ENCODE data around the gene PKP1.

Gene PKP1

DNA sequence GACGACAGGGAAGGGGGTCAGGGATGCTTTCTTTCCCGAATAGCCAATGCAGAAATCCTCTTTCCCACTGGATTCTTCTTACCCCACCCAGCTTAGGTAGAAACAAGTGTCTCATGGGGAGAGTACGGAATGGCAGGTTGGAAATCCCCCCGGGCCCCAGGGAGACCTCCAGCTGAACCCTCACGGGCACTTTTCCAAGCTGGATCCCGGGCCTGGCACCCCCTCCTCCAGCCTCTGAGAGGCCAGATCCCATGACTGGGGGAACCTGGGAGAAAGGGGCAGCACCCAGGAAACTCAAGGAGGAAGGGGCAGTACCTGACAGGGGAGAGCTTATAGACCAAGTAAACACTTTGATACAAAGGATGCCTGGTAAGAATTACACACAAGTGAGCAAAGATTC, 1.3 kb downstream of the PKP1 start:
- DNase-seq, result no peak

DNA sequence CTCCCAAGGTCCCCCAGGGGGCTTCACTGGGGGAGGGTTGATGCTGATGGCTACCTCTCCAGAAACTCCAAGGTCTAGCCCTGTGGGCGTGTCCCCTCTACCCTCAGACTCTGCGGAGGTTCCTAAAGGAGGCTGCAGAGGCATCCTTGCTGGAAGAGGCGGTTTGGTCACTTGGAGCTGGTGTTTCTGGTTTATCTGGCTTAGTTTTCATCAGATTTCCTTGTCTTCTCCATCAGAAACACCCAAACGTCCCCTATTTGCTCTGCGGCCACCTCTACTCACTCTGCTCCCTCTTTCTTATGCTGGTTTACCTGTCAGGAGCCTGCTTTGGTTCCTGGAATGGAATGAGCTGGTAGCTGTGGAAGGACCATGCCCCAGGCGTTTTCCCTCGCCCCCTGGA, 2.5 kb downstream of the PKP1 start:
- DNase-seq, result no peak

DNA sequence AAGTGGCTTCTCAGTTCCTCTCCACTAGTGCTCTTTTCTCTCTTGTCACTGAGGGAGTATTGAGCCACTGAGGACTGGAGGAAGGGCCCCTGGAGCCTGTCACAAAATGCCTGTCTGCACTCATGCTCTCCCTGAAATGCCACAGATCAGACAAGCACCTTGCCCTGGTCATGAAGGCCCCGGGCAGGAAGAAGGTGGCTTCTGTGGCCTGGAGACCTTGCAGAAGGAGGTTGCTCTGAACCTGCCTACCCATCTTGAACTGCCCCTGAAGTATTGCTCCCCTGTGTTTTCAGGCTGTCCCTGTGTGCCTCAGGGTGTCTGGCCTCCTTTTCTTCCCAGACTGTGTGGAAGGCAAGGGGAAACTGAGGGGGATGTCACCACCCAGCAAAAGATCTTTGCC, 3.1 kb downstream of the PKP1 start:
- no peak for DNase-seq

DNA sequence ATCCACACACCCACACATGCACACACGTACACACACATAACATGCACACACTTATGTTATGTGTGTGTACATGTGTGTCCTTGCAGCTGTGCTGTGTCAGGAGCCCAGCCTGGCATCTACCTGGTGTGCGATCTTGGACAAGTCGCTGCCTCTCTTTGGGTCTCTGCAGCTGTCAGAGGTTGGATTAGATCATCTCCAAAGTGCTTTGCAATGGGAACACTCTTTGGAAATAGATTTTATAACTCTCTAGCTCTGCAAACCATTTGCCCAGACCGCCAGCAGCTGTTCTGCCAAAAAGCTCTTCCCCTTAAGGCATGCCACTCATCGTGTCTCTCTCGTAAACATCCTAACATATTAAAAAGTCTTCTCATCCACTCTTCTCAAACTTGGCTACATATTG, 4.7 kb downstream of the PKP1 start:
- DNase-seq, result no peak

DNA sequence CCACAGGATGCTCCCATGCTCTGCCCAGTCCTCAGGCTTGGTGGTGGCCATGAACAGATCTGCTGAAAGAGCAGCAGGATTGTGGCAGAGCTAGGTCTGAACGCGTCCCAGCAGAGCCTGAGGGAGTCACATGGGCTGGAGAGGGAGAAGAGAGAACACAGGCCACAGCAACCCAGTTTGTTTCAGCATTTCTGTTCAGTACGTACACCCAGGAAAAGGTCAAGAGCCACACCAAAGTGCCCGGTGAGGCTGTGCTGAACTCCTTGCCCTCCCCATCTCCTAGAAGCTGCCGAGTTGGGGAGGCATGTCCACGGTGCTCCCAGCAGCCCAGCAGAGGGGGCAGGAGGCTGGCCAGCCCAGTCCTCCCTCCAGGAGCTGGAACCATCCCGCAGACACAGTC, 5.5 kb downstream of the PKP1 start:
- no peak for DNase-seq

- no peak for DNase-seq
Measured at GRCh38 chr1:201290551-201290950, 7.2 kb downstream of the PKP1 start.

DNA sequence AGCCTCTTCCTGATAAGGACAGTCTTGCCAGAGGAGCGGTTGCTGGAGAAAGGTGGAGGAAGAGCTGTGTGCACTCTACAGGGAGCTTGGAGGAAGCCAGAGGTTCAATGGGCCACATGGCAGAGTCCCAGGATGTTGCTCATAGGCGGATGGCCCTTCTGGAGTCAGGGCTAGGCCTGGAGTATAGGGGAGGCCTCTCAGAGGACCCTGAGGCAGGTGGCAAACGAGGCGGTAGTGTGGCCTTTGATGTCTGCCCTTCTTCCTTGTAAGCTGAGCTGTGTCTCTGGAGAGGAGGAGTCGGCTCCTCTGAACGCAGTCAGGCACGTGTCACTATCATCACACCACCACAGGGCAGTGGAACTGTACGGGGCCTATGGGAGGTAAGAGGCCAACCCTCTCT, 8.6 kb downstream of the PKP1 start:
- no peak for DNase-seq

DNA sequence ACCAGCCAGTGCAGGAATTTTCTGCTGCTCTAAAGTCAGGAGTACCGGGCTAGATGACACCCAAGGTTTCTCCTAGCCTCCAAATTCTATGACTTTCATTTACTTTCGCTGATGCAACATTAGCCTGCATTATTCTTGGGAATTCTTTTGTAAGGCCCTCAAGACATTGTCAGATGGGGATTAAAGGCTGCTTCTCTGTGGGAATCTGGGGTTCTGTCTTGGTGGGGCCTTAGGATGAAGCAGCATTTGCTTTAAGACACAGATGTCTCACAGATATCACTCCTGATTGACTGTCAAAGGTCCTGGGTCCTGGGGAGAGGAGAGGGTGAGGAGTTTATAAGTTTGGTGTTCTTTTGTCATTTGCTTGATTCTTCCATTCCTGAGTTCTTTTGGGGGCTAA, 11.6 kb downstream of the PKP1 start:
- DNase-seq, result no peak

DNA sequence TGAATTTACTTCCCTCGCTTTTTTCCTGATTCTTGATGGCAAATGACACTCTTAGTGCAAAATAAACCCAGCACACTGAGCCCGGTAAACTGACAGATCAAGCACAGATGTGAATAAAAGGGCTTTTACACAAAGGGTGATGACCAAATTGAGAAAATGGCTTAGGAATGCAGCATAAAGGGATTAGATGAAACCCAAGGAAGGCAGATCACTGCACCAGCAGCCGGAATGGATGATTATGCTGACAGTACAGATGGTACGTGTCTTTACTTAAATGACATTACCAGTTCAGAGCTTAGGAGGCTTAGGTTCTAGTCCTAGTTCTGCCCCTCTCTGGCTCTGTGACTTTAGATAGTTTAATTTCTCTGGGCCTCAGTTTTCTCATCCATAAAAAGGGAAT, 12.0 kb downstream of the PKP1 start:
- DNase-seq, result no peak

- no peak for DNase-seq
Measured at GRCh38 chr1:201295861-201296260, 12.6 kb downstream of the PKP1 start.

DNA sequence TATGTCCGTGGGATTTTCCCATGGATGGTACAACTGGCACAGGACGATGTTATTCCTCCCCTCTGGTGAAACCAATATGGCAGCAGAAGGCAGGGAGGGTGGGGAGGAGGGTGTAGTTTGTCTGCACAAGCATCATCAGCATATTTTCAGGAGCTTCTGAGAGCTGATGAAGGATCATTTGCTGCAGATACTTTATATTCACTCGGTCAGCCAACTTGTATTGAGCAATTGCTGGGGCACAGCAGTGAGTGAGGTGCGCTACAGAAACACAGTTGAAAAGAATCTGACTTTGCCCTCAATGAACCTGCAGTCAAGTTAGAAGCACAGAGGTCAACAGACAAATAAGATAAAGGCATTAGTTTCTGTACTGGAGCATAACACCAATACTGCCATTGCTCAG, 13.0 kb downstream of the PKP1 start:
- DNase-seq, result no peak

DNA sequence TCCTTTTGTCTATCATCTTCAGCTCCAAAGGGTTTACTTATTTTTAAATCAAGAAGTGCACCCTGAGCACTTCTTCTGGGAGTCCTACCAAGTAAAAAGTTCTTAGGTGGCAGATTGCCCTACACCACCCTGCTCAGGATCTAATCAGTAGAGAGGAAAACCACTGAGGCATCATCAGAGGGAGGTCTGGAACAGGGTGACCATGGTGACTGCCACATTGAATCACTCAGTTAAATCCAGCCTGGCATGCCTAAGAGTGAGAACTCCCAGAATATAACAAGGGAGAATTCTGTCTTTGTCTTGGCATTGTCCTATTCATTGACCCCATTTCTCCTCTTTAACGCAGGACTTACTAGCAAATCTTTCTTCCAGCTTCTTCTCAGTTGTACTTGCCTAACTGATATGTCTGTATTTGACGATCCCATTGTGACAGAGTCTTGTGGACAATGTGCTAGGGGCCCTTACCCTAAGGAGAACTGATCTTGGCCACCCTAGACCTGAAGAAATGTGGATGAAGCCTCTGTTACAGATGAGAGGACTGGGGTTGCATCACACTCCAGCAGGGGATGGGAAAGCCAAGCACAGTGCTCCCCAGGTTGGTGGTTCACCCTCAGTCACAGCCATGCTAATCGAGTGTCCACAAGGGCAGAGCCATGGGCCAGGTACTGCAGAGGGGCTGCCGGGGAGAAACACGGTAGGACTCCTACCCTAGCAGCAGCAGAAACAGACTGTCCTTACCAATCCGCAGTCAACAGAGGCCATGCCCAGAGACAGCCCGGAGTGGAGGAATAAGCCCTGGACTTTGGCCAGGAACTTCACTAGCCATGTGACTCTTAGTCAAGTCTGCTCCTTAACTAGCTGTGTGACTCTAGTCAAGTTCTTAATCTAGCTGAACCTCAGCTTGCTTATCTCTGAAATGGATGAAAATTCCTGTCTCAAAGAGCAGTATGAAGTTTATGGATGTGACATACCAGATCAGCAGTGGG, 15.4 kb downstream of the PKP1 start:
- DNase-seq, result no peak

GRCh38 chr1:201299968-201300367, 16.7 kb downstream of the PKP1 start:
- no peak for DNase-seq

- no peak for DNase-seq
Measured at GRCh38 chr1:201300641-201301040, 17.3 kb downstream of the PKP1 start.

DNA sequence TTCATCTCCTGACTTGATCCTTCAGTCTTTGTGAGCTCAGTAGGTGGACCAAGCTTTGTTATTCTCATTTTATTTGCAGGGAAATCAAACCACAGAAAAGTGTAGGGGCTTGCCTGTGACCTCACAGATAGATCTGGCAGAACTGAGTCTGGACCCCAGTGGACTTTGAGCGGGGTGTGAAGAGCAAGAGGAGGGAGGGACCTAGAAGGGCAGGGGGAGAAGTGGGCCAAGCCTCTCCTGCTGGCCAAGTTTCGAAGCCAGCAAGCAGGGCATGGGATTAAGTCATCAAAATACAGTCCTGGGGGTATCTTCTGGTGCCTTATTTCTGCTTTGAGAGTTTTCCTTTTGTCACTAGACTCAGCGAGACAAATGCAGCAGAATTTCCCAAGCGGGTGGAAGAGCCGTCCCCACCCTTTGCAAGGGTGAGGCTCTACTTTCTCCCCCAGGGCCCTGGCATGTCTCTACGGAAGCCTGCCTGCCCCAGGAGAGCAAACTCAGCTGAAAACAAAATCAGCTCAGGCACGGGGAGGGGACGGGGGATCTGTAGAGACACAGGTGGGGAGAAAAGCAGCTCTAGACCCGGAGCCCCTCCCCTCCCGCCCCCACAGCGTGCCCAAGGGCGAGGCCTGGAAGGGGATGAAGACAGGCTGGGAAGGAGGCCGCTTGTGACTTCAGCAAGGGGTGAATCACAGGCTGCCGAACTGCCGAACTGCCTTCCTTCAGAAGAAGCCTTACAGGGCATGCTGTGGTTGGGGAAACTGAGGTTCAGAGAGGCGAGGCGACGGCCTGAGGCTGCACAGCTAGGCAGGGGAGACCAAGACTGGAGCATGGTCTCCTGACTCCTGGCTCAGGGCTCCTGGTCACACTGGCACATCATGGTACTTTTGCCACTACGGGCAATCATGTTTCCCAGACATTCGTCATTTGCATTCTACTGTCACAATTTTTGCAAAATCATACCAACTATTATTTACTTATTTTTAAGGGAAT, 19.2 kb downstream of the PKP1 start:
- DNase-seq, result no peak

DNA sequence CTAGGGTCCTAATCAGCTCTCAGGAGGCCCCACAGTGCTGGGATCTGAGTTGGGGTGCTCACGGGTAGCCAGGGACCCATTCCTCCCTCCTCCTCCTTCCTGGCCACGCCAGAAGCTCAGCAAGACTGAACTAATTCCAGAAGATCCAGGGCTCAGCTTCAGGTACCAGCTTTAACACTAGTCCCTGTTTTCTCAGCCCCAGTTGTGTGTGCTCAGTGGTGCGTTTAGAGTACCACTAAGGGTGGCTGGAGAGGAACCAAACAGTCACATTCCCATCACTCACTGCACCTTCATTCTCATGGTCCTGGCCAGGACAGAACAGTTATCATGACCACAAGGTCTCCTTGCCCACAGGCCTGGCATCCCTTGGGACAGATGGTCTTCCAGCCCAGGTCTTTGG, 20.8 kb downstream of the PKP1 start:
- DNase-seq, result no peak

DNA sequence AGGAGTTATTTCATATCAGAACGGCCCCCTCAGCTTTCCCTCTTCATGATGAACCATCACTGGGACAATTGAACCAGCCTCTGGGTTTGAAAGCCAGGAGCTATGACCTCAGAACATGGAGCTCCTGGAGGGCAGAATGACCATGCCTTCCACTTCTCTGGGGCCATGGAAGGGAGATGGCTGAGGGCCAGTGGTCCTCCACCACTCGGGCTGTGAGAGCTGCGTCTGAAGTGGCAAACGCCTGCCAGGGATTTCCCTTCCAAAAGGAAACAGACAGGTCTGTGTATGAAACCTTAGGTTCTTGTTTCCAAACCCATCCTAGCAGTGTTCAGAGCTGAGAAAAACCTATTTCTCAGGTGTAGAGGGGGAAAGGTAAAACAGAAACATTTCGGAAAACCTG, 22.5 kb downstream of the PKP1 start:
- DNase-seq, result no peak

DNA sequence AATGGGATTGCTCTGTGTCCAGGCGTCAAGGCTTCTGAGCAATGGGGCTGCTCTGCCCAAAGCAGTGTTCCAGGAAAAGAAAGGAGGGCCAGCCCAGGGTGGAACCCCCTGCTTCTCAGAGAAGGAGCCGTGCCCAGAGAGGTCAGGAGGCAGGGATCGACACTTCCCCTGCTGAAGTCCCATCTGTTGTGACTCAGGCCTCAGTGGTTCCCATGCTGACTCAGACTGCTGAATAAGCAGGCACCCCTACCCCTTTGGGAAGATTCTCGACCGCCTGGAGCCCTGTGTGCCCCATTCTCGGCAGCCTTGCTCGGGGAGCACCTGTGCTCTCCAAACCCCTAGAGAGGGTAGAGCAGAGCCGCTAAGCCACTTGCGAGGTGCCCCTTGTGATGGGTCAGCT, 23.9 kb downstream of the PKP1 start:
- DNase-seq, result no peak

GRCh38 chr1:201307760-201308499, 24.6 kb downstream of the PKP1 start:
- no peak for DNase-seq

GRCh38 chr1:201309416-201309815, 26.1 kb downstream of the PKP1 start:
- DNase-seq, result peak; percentile 8 to 13

- no peak for DNase-seq
Measured at GRCh38 chr1:201310251-201310985, 27.1 kb downstream of the PKP1 start.

- DNase-seq, result no peak
Measured at GRCh38 chr1:201310986-201311355, 27.7 kb downstream of the PKP1 start.
